ENCODE data around the gene RAB6A.
"Not testable (repeated sequence)": the region's sequence is repeated elsewhere in the genome, so short reads cannot be mapped to it uniquely, and the experiment has no call there.

RAB6A gene

DNA sequence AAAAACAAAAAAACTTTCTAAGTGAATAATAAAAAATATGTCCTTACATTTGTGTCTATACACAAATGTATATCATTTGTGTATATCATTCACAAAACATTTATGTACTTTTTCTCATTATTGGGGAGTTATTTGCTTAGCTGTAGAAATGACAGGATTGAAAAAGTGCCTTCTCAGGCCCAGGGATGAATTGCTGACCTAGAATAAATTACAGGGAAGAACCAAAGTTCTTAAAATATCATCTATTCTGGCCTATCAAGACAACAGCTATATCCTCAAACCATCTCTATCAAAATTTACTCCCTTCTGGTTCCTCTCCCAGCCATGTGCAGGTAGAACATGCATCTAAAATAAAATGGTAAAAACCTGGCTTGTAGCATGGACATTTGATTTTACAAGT is 1.9 kb upstream of the RAB6A start:
- no peak for DNase-seq (ENCODE audit: low read depth)

DNA sequence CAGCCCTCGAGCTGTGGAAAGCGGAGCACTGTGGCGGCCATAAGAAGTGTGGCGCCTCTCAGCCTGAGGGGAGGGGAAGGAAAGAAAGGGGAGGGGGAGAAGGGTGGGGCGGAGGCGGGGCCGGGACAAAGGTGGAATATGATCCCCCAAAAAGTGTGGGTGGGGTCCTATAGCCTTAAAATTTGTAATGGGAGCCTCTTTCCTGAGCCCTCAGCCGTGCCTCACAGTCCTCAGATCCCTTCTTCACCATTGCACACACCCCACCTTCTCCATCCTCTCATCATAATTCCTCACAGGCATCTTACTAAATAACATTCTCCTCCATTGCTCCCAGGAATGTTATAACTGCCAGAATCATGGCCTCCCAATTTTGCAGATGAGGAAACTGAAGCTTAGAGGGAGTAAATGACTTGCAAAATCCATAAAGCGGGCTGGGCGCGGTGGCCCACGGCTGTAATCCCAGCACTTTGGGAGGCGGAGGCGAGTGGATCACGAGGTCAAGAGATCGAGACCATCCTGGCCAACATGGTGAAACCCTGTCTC is 600 bp upstream of the RAB6A start:
- DNase-seq (ENCODE audit: low read depth) = no peak

DNA sequence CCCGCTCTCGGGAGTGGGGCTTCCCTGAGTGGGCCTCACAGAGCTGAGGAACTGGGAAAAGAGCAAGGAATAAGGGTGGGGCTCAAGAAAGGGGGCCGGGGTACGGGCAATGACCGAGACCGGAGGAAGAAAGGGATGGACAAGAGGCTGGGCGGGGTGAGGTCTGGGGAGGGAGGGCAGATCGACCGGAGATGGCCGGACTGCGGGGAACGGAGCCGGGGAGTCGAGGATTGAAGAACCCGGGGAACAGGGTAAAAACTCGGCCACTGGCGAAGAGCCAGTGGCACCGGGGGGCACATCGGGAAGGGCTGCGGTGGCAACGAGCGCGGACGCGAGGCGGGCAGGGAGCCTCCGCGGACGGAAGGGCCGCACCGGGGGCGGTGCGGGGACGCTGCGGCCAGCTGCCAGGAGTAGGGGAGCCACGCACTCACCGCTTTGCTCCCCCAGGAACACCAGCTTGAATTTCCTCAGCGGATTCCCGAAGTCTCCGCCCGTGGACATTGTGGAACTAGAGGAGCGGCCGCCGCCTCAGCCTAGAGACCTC is 667 bp downstream of the RAB6A start:
- no peak for DNase-seq (ENCODE audit: low read depth)

DNA sequence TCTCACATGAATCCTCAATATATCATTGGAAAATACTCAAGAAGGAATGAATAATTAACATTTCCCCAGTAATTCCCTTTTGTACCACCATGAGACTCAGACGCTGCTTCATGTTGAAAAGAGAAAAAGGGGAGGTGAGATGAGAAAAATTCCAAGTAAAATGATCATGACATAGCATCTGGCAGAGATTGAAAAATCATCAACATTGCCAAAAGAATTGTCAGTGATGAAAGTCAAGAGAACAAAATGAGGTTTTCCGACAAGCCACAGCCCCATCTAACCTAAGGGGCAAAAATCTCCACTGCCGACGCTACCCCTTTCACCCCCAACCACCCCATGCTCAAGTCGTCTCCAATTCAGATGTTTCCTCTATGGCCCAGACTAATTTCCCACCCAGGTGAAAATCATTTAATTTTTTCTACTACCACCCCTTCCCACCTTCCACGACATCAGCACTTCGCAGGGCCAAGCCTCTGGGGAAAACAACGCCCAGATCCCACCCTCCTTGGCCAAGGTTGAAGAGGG is 1.2 kb downstream of the RAB6A start:
- peak; percentile 16 for DNase-seq (ENCODE audit: low read depth)

DNA sequence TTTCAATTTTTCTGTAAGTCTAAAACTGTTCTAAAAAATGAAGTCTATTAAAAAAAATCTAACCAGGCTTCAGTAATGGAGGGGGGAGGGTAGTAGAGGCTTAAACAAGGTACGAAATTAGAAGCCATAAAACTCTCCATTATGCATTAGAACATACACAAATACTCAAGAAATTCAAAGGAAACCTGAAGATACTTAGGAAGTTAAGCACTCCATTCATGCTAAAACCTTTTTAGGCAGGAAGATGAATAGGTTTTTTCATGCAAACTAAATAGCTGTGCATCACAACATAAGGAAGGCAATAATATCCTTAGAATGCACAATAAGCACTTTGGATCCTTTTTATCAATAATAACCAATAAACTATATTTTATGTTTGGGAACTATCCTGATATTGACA is 2.4 kb downstream of the RAB6A start:
- no peak for DNase-seq (ENCODE audit: low read depth)

DNA sequence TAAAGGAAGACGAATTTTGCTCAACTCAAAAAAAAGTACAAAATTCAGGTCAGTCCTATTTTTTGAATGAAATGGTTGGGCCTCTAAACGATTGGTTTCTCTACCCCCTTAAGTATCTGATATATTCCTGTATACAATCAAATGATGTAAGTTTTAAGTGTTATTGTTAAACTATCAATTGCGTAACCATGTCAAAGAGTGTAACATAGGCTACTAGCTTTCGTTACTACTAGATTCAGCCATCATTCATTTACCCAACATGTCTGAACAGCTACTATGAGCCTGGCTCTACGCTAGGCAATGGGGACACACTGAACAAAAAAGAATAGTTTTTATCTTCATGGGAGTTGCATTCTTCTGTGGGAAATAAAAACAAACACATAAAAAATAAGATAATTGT is 3.3 kb downstream of the RAB6A start:
- no peak for DNase-seq (ENCODE audit: low read depth)

DNA sequence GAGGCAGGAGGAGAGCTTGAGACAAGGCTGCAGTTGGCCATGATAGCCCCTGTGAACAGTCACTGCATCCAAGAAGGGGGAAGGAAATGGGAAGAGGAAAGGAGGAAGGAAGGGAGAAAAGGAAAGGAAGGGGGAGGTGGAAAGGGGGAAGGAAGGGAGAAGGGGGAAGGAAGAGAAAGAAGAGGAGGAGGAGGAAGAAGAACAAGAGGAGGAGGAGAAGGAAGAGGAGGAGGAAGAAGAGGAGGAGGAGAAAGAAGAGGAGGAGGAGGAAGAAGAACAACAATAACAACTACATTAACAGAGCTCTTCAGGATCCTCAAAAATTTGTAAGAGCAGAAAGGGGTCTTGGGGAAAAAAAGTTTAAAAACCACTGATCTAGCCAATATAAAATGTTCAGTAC is 5.2 kb downstream of the RAB6A start:
- DNase-seq (ENCODE audit: low read depth) = no peak

DNA sequence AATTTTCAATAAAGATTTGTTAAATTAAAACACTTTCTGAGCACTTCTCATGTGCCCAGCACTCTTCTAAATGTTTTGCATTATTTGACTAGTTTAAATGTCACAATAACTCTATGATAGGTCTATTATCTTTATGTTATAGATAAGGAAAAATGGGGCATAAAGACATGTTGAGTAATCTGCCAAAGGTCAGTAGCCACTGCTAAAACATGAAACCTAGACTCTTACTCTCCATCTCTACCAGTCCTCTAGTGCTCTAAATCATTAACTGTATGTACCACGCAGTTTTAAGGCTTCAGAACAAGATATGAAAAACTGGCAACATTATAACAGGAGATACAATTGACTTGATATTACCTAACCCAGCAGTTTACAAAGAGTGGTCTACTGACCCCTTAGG is 6.9 kb downstream of the RAB6A start:
- DNase-seq (ENCODE audit: low read depth) = no peak

DNA sequence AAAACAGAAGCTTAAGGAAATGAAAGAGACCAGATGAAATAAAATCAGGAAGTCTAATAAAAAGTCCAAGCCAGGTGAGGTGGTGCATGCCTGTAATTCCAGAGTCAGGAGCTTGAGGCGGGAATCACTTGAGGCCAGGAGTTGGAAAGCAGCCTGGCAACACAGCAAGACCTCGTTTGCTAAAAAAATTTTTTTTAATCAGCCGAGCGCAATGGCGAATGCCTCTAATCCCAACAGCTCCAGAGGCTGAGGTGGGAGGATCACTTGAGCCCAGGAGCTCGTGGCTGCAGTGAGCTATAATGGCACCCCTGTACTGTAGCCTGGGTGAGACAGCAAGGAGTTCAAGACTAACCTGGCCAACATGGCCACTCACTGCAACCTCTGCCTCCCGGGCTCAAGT is 8.0 kb downstream of the RAB6A start:
- DNase-seq (ENCODE audit: low read depth) = no peak

DNA sequence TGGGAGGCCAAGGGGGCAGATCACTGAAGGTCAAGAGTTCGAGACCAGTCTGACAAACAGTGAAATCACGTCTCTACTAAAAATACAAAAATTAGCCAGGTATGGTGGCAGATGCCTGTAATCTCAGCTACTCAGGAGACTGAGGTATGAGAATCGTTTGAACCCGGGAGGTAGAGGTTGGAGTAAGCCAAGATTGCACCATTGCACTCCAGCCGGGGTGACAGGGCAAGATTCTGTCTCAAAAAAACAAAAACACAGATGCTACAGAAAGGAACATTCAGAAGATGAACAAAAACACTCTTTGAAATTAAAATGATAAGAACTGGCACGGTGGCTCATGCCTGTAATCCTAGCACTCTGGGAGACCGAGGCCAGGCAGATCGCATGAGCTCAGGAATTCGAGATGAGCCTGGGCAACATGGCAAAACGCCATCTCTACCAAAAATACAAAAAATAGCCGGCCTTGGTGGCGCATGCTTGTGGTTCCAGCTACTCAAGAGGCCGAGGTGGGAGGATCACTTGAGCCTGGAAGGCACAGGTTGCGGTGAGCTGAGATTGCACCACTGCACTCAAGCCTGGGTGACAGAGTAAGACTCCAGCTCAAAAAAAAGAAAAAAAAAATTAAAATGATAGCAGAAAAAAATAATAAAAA is 8.5 kb downstream of the RAB6A start:
- DNase-seq (ENCODE audit: low read depth) = no peak

DNA sequence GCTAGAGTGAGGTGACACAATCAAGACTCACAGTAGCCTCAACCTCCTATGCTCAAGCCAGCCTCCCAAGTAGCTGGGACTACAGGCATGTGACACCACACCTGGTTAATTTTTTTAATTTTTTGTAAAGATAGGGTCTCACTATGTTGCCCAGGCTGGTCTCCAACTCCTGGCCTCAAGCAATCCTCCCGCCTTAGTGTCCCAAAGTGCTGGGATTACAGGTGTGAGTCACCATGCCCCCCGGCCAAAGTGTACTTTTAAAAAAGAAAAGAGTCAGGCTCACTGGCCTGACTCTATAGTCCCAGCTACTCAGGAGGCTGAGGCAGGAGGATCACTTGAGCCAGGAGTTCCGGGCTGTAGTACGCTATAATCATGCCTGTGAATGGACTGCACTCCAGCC is 10.0 kb downstream of the RAB6A start:
- not testable (repeated sequence) for DNase-seq (ENCODE audit: low read depth)

DNA sequence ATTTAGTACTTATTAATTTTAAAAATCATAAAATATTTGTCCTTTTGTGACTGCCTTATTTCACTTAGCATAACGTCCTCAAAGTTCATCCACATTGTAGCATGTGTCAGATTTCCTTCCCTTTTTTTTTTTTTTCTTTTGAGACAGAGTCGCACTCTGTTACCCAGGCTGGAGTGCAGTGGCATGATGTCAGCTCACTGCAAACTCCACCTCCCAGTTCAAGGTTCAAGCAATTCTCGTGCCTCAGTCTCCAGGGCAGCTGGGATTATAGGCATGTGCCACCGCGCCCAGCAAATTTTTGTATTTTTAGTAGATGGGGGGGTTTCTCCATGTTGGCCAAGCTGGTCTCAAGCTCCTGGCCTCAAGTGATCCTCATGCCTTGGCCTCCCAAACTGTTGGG is 10.6 kb downstream of the RAB6A start:
- no peak for DNase-seq (ENCODE audit: low read depth)

DNA sequence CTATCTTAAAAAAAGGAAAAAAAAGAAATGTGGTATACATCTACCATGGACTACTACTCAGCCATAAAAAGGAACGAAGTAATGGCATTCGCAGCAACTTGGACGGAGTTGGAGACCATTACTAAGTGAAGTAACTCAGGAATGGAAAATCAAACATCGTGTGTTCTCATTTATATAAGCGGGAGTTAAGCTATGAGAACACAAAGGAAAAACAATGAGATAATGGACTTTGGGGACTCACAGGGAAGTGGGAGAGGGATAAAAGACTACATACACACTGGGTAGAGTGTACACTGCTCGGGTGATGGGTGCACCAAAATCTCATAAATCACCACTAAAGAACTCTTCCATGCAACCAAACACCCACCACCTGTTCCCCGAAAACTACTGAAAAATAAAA is 11.8 kb downstream of the RAB6A start:
- DNase-seq (ENCODE audit: low read depth) = no peak

DNA sequence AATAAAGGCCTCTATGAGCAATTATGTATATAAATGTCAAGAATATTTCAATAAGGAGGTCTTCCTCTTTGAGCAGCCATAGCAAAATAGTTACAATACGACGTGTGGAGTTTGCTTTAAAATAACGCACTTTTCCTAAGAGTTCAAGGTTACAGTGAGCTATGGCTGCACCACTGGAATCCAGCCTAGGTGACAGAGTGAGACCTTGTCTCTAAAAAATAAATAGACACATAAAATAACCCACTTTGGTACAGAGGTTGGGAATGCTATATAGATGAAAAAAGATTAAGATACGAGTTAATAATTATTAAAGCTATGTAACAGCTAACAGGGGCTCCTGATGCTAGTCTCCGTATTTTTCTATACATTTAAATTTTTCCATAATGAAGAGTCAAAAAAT is 12.6 kb downstream of the RAB6A start:
- no peak for DNase-seq (ENCODE audit: low read depth)

DNA sequence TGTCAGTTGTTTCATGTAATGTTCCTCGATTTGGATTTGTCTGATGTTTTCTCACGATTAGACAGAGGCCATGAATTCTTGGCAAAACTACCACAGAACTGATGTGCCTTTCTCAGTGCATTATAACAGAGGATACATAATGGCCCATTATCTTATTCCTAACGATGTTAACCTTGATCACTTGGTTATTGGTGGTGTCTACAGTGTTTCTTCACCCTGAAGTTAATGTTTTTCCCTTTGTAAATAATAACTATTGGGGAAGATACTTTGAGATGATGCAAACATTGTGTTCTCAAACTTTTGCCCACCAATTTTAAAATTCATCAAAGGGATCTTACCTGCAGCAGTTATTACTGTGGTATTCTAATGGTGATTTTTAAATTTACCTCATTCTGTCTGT is 13.1 kb downstream of the RAB6A start:
- no peak for DNase-seq (ENCODE audit: low read depth)

DNA sequence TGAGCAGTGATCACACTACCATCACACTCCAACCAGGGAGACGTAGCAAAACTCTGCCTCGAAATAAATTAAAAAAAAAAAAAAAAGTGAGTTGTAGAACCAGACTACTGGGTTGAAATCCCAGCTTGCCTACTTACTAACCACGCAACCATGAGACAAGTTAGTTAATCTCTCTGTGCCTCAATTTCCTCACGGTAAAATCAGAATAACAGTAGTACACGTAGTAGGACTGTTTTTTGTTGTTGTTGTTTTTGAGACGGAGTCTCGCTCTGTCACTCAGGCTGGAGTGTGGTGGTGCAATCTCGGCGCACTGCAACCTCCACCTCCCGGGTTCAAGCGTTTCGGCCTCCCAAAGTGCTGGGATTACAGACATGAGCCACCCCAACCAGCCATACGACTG is 14.2 kb downstream of the RAB6A start:
- DNase-seq (ENCODE audit: low read depth) = no peak

DNA sequence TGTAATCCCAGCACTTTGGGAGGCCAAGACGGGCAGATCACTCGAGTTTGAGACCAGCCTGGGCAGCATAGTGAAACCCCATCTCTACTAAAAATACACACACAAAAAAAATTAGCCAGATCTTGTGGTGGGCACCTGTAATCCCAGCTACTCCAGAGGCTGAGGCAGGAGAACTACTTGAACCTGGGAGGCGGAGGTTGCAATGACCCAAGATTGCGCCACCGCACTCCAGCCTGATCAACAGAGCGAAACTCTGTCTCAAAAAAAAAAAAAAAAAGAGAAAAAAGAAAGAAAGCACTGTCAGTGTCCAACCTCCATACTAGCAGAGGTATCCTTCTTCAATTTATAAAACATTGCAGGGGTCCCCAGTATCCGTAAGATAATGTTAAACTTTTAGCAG is 17.8 kb downstream of the RAB6A start:
- DNase-seq (ENCODE audit: low read depth) = no peak

DNA sequence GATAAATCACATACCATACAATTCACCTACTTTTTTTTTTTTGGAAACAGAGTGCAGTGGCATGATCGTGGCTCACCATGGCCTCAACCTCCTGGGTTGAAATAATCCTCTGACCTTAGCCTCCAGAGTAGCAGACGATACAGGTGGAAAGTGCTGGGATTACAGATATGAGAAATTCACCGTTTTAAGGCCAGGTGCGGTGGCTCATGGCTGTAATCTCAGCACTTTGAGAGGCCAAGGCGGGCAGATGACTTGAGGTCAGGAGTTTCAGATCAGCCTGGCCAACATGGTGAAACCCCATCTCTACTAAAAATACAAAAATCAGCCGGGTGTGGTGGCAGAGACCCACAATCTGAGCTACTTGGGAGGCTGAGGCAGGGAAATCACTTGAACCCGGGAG is 24.9 kb downstream of the RAB6A start:
- not testable (repeated sequence) for DNase-seq (ENCODE audit: low read depth)

DNA sequence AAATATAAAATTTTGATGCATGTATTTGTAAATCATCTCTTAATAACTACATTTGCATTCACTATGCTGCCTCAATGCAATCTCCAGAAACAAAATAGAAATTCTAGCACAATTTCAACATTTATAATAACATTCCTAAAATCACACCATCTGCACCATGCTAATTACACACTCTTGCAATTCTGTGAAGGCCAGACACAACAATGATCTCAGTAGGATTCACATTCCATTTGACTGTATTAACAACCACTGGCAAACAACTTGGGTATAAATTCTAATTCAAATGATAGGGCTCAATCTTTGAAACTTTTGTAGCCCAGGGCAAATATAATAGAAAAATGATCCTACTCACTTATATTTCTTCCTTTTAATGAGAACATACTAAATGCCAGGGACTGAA is 25.9 kb downstream of the RAB6A start:
- DNase-seq (ENCODE audit: low read depth) = no peak

DNA sequence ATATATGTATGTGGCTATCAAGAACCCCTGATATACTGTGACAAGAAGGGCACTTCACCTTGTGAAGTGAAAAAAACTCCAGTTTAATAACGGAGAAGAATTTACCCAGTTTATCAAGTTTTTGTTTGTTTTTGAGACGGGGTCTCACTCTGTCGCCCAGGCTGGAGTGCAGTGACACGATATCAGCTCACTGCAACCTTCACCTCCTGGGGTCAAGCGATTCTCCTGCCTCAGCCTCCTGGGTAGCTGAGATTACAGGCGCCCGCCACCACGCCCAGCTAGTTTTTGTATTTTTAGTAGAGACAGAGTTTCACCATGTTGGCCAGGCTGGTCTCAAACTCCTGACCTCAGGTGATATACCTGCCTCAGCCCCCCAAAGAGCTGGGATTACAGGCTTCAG is 26.9 kb downstream of the RAB6A start:
- DNase-seq (ENCODE audit: low read depth) = not testable (repeated sequence)

DNA sequence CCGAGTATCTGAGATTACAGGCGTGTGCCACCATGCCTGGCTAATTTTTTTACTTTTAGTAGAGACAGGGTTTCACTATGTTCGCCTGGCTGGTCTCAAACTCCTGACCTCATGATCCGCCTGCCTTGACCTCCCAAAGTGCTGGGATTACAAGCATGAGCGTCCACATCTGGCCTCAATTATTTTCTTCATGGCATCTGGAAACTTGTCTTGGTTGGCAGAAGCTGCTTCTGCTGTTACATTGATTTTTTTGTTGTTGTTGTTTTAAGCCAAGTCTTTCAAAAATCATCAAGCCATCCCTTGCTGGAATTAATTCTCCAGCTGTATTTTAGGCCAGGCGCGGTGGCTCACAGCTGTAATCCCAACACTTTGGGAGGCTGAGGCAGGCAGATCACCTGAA is 27.9 kb downstream of the RAB6A start:
- DNase-seq (ENCODE audit: low read depth) = not testable (repeated sequence)

DNA sequence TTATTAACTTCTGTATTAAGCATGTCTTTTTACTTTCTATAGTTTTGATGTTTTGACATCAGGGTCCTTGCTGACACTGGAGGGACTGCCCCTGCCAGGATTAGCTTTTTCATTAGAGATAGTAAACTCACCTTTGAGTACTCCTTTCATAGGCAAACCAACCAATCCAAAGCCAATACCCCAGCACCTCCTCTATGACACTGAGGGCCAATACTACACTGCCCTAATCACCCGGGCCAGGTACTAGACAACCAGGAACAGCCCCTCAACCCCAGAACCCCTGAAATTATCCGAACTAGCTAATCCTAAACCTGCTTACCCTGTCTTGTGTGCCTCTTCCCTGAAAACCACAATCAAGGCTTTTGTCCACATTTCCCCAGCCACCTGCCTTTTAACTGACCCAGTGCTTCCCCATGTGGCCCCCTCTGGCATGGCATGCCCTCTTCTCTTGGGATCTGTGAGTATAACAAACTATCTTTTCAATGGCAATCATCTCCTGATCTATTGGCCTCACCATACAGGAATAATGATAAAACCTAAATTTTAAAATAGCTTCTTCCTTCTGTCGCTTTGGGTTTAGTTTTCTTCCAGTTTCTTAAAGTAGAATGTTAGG is 31.2 kb downstream of the RAB6A start:
- no peak for DNase-seq (ENCODE audit: low read depth)

DNA sequence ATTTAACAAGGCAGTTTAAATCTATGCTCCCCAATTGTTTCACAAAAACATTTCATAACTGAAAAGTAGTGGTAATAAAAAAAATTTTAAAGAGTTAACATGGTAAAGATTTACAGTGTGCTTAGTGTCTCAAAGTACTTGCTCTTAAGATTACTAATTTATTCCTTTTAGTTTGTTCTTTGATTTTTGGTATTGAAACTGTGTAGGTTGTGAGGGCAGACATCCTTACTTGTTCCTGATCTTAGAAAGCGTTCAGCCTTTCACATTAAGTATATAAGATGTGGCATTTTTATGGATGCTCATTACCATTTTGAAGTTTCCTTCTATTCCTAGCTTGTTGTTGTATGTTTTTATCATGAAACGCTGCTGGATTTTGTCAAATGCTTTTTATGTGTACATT is 32.9 kb downstream of the RAB6A start:
- no peak for DNase-seq (ENCODE audit: low read depth)

DNA sequence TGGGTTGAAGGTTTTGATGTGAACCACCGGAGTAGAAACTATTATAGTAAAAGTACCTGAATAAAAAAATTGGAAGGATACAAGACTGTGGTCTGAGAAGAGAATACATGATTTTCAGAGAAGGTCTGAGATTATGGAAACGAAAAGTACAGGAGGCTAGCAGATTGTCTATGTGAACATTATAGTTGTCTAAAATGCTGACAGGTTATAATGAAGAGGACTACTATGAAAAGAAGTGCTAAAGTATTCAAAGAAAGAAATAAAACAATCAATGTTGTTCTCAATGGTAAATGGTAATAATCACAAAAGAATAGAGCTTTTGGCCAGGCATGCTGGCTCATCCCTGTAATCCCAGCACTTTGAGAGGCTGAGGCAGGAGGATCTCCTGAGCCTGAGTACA is 34.0 kb downstream of the RAB6A start:
- DNase-seq (ENCODE audit: low read depth) = no peak

All from GM04503 (cell line).